GM18909 (cell line): ENCODE results near the gene PKD1L1.

Source experiments
- ATAC-seq: cut with Tn5 transposase; IDR thresholded peaks from one replicate; pipeline ENCODE4 v1.9.1; 2021; ENCODE audit warnings: mild to moderate bottlenecking; ENCODE audit not compliant: unreplicated experiment, poor library complexity

Gene PKD1L1

DNA sequence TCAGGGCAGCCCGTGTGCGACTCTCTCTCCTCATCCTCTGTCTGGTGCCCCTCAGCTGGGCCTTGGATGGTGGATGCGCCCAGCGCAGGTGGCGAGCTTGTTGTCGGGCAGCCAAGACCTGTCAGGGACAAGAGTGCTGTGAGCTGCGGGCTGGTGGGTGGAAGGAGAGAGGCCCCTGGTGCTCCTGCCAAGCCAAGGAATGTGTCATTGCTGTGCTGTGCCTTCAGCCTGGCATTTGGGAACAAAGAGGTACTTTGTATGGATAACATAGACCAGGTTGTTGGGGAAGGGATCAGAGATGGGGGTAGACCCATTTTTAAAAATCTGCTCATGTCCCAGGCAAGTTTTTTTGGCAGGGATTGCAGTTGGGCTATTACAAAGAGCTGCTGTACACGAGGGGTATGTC lies 120.9 kb downstream of the PKD1L1 start:
- ATAC-seq: no peak

DNA sequence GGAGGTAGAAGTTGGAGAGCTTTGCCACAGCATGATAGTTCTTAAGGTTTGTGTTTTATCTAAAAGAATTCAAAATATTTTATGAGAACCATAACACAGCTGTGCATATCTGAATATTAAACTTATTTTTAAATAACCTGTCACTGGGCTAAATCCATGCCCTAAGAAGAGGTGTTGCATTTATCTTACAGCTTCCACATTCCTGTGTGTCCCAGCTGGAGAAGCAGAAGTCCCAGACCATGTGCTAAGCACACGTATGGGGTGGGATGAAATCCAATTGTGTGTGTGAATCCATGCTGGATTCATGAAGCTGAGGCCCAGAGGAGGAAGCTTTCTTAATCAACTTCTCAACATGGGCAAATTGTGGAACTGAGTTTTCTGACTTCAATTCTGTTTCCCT lies 121.5 kb downstream of the PKD1L1 start:
- no peak for ATAC-seq

DNA sequence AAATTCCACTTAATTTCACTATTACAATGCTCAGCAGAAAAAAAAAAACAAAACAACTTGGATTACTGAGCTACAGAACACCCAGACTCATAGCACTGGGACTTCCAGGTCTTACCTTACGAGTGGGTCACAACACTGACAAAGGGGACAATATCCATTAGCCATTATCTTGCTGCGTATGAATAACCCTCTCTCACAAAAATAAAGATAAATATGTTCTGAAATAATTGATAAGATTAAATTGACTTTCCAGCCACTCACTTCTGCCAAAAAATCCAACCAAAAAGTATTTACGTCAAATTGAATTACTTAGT lies 128.7 kb downstream of the PKD1L1 start:
- no peak for ATAC-seq

DNA sequence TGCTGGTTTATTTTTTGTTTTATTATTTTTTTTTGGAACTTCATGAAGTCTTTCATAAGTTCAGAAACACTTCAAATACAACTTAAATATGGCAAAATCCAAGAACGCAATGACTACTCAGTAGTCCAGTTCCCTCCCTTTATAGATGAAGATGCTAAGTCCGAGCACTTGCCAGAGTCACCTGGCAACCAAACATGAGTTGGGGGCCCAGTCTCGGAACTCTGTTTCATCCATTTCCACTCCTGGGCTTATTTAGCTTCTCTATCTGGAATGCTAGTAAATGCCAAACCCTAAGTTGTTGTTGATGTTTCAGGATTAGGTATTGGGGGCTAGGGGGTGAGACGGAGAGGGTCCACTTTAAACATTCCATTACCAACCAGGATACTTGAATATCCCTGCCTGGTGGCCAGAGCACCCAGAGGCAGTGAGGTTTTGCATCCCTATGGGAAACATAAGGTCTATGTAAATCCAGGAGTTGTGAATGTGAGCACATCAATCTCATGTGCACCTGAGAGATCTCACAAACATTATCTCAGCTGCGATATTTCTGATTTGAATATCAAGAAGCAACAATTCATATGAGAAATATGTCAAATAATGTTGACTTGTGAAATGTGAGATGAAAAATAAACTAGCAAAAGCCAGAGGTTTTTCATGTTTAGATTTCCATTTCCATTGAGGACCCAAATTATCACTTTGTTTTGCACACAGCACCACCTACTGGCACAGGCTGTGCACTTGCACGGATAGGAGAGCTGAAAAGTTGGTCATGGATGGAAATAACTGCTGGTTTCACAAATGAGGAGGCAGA lies 129.3 kb downstream of the PKD1L1 start:
- ATAC-seq: no peak

DNA sequence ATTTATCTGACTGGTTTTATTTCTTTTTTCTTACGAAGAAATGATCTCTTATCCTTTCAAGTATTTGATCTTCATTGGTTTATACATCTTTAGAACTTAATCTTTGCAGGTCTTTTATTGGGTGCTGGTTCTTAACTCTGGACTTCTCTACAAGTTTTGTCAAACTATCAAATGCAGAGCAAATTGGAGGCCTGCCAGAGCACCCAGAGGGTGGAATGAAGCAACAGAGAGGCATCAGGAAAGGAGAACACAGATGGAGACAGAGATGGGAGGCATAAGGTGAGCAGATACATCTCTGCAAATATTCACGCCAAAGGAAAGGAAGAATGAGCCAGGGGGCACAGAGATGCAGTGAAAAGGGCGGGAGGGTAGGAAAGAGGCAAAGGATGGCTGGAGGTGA lies 130.3 kb downstream of the PKD1L1 start:
- ATAC-seq: no peak

DNA sequence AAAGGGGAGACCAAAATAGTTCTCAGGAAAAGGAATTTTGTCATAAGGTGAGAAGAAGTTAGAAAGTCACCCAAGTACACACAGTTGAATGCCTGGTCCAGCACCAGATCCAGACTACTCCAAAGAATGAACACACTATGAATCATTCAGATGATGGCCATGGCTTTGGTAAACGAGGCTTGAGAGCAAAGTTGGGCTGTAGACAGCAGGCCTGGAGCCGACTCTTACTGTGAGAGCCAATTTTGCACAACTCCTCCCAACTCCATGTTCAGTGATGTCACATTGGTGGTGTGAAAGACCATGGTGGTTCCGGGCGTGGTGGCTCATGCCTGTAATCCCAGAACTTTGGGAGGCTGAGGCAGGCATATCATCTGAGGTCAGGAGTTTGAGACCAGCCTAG lies 131.6 kb downstream of the PKD1L1 start:
- no peak for ATAC-seq

DNA sequence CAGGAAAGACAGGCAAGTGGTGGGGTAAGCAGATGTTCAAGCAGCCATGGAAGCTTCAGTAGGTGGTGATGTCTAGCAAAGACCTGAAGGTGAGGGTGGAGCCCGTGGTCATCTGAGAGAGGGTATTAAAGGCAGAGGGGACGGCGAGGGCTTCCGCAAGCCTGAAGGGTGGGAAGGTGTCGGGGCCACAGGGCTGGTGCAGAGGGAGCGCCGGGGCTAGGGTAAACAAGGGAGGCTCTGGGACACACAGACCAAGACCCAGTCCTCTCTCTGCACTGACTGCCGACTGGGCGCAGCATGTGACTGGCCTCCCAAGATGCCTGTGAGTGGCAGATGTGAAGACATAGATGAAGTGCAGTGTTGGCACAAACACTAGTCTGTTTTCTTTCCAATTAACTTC lies 132.4 kb downstream of the PKD1L1 start:
- no peak for ATAC-seq

DNA sequence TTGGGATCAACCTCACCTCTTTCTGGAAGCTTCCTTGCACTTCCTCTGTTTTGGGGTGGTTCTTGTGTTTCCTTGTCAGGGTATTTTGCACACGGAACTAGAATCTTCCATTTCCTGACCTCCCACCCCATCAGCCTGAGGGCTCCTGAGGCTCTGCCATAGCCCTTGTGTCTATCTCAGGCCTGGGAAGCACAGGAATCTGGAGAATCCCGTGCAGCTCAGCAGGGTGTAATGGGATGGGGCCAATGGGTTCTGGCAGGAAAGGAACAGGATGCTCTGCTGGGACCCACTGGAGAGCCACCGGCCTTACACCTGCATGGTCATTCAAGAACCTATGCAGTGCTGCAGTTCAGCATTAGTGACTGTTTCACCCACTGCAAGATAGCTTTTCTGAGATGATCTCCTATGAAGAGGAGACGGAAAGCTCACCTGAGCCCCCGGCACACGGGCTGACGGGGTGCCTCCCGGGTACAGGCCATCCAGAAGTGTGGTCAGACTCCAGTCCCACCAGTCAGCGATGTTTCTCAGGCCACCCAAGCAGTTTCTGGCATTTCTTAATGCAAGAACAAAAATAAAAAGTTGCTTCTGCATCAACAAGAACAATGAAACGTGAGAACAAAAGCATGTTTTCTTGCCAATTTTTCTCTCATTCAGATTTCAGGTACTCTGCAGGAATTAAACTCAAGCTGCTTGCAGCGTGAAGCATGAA lies 133.2 kb downstream of the PKD1L1 start:
- no peak for ATAC-seq

DNA sequence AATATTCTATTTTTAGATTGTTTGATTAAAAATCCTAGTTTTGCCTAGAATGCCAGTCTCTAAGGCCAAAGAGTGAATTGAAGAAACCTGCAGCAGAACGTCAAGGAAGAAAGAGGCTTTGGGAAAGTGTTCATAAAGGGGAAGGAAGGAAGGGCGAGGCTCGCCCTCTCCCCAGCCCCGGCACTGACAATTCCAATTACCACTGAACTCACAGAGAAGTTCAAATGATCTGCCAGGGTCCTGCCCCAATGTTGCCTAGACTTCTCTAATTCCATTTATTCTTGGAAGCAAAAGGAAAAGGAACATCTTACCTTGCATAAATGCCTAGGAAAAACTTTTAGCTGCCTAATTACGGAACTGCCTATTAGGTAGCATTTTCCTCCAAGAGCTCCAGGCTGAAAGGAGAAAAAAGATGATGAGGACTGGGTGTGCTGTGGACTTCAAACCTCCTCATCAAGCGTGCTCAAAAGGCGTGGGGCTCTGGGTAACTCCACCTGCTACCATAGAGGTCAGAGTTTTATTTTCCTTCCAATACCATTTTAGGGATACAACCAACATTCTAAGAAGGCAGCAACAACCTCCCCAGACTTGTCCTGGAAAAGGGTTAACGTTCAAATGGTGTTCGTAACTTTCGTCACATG lies 134.5 kb downstream of the PKD1L1 start:
- ATAC-seq: no peak

DNA sequence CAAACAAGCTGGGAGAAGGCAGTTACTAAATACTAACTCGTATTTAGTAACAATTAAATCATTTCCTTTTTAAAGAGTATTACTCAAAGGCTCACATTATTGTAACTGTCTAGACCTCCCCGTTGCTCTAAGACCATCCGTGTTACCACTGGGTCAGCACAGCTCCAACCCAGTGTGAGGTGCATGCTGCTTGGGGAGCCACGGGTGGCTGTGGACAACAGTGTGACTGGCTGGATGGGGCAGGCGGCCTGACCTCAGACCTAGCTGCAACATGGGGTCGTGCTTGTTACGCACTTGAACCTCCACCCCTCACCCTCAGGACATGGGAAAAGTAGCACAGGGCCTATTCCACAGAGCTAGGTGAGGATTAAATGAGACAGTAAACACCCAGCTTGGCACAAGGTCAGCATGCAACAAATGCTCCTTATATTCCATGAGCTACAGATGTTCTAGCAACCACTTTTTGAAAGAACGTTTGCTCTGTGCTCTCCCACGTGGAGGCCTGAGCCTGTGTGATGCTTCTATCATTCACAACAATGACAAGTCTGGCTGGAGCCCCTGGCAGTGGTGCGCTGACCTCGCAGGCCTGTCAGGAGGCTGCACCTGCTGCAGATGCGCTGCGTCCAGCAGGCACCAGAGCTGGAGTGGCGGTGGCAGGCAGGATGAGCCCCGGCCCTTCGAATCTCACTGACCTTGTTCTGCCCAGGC lies 135.7 kb downstream of the PKD1L1 start:
- no peak for ATAC-seq

DNA sequence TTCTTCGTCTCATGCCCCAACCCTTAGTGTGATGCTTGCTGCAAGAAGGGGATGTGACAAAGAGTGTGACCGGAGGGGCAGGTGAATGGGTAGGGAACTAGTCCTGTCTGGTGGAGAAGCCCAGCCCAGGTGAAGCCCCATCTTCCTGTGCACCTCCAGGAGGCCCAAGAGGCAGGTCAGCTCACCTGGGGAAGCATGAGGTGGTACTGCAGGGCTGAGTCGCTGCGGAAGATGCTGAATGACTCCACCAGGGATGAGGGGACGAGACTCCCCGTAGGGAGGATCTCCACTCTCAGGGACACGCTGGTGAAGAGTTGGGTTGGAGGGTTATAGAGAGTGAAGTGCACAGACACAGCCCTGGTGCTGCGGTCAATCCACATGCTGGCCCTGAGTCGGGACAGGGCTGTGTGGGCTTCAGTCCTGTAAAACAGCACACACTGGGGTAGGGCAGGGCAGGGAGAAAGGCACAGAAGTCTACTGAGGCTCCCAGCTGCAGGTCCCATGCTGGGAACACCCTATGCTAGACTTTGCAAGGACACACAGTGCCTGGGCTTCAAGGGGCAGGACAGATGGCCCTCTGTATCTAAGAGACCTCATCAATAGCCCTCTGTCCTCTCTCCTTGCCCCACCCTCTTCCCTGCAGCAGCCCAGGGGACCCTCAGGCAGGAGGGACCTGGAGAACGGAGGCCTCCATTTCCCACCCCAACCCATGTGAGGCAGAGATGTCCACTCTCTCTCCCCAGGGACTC lies 136.5 kb downstream of the PKD1L1 start:
- no peak for ATAC-seq

DNA sequence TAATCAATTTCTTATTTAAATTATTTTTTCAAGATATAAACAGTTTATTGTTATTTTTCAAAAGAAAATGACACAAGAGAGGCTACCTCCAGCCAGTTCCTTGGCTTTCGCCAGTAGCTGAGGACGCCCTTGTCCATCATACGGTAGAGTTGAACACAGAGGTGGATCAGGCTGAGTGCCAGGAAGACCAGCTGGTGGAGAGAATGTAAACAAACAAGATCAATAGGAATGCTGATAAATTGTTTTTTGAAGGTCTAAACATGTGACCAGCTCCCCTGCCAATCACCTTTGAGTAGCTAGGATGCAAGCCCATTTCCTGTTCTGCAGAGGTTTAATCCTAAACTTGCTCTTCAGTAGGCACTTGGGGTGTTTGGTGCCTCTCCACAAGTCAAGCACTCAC lies 138.9 kb downstream of the PKD1L1 start:
- ATAC-seq: no peak

DNA sequence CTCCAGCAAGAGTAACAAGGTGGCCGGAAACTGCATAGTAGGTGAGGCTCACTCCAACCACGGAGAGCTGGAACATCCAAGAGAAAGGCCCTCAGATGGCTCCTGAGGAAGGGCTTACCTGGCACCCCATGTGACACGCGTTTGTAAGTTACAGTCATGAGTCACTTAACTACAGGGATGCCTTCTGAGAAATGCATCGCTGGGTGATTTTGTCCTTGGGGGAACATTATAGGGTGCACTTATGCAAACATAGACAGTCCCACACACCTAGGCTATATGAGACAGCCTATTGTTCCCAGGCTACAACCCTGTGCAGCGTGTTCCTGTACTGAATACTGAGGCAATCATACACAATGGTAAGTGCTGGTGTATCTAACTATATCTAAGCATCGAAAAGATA lies 139.9 kb downstream of the PKD1L1 start:
- ATAC-seq: no peak

DNA sequence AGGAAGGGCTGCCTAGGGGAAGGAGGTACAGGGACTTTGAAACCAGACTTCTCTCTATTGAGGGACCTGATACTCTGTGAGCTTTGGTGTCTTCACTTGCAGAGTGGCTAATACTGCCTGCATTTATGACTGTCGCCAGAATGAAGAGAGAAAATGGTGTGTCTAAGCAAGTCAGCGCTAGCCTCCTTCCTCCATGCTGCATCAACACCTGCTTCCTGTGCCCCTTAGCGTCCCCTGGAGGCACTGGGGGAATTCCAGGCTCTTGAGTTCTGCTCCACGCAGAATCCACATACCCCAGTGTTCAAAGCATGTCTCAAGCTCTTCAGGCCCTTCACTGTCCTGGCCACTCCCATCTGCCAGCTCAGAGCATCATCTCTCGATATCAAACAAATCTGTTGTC lies 140.5 kb downstream of the PKD1L1 start:
- no peak for ATAC-seq

DNA sequence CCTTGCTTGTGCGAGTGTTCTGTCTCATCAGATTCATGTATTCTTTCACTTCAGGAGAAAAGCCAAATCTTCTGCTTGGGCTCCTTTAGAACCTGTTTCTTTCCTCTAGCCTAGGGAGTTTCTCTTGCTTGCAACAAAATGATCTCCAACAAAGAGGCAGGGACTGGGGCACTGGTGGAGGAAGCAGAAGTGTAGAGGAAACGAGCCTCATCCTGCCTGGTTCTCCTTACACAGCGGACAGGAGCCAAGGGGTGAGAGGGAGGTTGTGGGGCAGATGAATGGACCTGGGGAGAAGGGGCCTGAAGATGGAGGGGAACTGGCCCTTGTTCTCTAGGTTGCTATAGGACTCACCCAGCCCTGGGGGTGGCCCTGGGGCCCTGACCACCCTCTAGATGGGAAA lies 141.1 kb downstream of the PKD1L1 start:
- ATAC-seq: no peak

DNA sequence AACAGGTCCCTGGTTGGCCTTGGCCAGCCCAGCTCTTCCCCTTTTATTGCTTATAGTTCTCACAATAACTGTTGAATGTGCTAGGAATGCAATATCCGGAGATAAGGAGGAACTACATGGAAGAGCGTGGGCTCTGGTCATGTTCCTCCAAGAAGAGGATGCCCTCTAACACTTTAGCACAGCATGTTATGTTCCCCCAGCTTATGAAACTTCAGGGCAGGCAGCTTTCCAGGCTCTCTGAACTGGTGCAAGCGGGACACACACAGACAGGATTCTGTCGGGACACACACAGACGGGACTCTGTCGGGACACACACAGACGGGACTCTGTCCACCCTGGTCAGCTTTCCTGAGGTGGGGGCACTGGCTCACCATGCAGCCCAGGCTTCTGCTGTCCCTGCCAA lies 141.6 kb downstream of the PKD1L1 start:
- ATAC-seq: no peak

DNA sequence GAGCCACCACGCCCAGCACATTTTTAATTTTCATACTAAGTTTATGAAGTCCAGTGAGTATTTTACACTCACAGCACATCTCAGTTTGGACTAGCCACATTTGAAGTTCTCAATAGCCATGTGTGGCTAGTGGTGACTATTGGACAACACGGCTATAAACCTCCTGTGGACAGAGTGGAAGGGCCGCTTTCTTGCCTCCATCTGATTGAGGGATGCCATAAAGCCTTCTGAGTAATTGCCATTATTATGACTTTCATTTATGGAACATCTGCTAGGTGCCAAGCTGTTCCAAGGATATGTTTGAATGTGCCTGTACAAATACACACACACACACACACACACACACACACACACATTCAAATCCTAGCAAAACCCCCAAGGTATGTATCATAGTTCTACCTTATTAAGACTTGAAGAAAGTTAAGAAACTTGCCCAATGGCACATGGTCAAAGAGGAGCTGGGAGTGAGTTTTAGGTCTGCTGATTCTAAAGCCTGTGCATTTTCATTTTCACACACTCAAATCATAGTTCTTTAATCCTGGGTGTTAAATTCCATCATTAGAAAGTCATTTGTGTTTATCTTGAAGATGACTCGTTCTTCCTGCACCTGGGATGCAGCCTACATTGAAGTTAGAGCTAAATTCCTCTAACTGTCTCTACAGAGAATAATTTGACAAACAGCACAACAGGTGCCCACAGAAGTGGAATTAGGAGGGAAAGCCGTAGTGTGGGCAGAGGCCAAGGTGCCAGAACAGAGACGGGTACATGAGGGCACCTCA lies 143.3 kb downstream of the PKD1L1 start:
- no peak for ATAC-seq

DNA sequence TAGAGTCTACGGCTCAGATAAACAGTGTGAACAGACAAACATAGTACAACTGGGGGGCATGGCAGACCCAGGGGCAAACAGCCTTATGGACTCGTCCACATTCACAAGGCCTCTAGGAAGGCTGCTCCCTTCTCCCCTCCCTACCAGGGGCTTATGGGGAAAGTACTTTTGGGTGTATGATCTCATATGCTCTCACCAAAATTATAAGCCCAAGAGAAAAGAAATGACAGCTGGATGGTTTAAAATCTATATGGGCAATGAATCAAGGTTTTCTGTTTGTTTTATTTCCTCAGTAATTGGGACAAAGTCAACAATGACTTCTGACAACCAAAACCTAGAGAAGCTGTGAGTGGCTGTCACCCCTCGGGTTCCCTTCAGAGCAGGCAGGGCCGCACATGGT lies 144.4 kb downstream of the PKD1L1 start:
- ATAC-seq: no peak

DNA sequence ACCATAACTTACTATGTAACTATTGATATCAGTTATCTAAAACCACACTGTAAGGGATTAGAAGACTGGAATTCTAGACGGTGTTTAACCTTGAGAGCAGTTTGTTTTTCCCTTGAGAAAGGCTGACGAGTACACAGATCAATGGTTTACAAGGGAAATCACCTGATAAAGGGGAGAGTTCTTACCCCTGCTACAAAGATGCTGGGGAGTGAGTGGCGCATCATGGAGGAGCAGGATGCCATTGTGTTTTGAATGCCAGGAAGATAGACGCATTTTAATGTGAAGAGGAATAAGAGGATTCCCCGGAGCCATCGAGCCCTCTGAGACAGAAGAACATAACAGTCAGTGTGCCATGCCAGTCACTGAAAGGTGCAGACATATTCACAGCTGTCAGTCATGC lies 145.2 kb downstream of the PKD1L1 start:
- no peak for ATAC-seq

DNA sequence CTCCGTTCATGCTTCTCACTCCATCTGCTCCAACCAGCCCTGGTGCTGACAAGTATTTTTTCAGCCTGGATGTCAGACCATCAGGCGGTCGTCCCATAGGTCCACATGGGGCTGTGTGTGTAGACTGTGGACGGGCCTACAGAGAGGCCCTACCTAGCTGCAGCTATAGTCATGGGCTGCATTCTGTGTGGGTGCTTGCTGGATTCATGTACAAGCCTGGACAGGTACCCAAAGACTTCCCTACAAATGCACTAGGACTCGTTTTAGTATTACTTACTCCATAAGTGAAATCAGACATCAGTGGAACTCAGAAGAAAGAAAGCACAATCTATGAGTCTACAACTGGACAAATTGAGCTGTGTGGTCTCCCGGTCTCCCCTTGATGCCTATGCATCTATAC lies 146.8 kb downstream of the PKD1L1 start:
- no peak for ATAC-seq
